ENCODE data around the gene LHPP.

LHPP gene

GRCh38 chr10:124473070-124473469 is 11.4 kb downstream of the LHPP start:
- no peak for DNase-seq

GRCh38 chr10:124474514-124475070 is 13.0 kb downstream of the LHPP start:
- DNase-seq = no peak

DNA sequence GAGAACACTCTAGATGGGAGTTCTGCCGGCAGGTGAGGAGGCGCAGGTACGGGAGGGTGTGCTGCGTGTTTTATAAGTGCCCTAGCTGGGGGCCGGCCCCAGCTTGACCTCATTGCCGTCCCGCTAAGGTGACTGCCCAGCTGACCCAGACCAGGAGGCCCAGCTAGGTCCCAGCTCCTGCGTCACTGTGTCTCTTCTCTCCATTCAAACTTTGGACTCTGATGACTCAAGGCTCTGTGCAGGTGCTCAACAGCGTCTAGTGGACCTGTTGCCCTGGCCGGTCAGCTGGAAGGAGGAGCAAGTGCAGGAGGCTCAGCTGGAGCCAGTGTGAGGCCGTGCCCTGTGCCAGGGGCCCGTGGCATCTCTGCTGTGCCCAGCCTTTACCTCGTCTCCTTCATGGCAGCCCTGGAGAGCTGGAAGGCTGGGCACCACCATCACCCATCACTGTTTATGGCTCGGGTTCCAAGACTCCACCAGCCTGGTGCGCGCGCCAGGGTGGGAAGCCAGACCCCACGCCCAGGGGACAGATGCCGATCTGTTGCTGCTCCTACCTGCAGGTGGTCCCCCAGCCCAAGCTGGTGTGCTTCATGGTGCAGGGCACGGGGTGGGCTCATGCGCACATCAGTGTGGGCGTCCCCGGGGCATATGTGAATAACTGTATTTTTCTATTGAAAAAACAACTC is 14.6 kb downstream of the LHPP start:
- no peak for DNase-seq

DNA sequence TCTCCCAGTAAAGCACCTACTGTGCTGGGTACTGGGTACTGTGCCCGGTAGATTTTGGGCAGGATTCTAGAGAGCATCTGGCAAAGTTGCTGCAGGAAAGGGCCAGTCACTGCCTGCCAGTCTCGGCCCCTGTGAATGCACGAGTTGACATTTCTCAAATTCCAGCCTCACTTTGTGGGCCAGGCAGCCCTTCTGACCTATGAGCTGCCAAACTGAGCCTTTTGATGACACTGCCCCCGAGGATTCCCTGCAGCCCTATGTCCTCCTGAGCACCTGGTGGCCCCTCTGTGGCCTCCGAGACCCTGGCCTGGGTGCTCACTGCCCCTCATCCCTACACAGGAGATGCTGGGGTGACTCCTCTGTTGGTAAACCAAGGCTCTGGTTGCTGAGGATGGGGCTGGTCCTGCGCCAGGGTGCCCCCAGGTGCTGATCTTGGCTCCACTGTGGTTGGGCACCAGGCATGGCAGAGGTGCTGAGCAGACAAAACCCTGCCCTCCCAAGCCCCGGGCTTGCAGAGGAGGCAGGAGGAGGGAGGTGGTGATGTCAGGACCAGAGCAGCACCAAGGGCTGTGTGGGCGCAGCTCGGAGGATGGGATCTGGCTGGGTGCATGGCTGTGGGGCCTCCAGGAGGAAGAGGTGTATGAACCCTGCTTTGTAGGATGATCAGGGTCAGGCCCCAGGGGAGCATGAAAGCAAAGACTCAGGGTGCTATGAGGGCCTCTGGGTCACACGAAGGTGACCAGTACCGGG is 16.2 kb downstream of the LHPP start:
- no peak for DNase-seq

GRCh38 chr10:124478515-124478914 is 16.9 kb downstream of the LHPP start:
- DNase-seq = no peak

DNA sequence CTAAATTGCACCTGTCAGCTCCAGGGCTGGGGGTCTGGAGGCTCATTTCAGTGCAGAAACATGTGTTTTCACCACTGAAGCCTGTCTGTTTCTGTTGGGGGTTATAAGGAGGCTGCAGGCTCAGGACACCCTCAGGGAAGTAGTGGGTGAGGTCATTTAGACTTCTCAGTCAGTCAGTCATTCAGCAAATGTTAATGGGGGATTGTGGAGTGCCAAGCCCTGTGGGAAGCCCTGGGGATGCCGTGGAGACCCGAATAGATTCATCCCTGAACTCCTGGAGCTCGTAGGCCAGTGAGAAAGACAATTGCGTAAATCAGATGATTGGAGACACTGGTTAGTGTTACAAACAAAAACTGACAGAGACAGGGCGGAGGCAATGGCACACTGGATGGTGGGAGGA is 19.2 kb downstream of the LHPP start:
- DNase-seq = no peak

DNA sequence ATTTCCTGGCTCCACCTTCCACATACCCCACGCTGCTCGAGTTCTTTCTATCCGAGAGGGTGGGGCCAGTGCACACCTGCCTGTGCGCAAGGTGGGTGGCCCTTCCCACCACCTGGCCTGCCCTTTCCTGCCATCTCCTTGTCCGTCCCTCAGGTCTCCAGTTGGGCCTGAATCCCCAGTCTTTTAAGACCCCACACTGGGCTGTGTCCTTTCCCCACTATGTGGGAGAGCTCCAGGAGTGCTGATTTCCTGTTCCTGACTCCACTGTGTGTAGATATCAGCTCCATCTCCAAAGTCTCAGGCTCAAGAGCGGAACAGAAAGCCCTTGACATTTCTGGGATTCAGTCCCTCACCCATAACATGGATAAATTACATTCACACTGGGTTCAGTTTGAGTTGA is 20.1 kb downstream of the LHPP start:
- DNase-seq = no peak

DNA sequence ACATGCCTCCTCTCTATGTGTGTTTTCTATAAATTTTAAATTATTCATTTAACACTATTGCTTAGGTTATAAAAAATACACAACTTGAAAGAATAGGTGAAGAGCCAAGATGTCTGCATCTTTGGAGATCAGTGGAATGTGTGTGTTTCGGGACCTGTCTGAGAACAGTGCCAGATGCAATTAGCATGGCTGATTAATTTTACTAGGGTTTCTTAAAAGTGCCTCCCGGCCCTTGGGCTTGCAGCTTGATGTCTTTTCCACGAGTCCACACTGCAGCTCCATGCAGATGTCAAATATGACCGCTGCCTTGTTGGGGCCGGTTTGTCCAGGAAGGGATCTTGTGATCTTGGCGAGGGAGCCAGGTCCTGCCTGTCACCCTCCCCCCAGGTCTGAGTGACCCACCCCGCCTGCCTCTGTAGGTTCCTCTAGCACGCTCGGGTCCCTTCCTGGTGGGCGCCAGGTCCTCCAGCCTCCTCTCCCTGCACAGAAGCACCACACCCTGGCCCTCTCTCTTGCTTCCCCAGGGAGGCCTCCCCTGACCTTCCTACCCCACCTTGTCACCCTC is 20.7 kb downstream of the LHPP start:
- no peak for DNase-seq

DNA sequence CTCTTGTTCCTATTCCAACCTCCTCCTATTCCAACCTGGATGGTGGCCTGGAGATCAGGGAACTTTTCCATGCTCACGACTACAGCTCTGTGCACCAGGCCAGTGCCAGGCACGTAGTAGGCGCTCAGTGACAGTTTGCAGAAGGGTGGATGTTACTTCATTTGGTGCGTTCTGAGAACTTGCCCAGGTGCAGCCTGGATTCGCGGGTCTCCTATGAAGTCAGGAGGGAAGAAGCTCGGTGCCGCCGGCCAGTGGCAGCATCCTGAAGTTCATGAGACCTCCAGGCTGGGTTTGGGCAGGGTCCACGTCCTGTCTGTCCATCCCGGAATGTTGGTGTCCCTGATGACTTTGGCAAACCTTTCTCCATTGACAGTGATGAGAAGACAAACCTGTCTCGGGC is 21.3 kb downstream of the LHPP start:
- DNase-seq = no peak

DNA sequence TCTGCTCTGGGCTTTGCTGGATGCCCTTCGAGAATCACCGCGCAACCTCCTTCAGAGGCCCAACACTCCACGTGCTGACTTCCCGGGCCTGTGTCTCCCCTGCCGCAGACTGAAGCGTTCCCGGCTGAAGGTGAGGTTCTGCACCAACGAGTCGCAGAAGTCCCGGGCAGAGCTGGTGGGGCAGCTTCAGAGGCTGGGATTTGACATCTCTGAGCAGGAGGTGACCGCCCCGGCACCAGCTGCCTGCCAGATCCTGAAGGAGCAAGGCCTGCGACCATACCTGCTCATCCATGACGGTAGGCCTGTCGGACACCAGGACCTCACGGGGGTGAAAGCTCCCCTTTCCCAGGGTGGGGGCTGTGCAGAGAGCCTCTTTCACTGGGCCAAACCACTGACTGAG is 22.4 kb downstream of the LHPP start:
- no peak for DNase-seq

GRCh38 chr10:124484661-124485060 is 23.0 kb downstream of the LHPP start:
- no peak for DNase-seq

DNA sequence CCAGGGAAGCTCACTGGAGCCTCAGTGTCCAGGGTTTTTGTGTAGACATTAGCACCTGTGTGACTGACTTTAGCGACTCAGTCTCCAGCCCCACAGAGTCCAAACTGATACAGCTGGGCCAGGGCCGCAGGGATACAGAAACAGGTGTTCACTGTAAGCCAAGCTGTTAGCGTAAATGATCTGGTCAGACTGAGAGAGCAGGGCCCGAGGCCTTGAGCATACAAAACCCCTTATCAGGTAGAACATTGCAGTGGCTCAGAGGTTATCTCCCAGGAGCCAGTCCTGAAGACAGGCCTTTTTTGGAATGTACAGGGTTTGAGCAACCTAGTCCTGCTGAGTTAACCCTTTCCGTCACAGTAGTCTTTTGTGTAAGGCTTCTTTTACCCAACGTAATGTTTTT is 25.0 kb downstream of the LHPP start:
- DNase-seq = no peak

GRCh38 chr10:124491105-124491504 is 29.5 kb downstream of the LHPP start:
- no peak for DNase-seq

GRCh38 chr10:124492266-124492665 is 30.6 kb downstream of the LHPP start:
- DNase-seq = no peak

DNA sequence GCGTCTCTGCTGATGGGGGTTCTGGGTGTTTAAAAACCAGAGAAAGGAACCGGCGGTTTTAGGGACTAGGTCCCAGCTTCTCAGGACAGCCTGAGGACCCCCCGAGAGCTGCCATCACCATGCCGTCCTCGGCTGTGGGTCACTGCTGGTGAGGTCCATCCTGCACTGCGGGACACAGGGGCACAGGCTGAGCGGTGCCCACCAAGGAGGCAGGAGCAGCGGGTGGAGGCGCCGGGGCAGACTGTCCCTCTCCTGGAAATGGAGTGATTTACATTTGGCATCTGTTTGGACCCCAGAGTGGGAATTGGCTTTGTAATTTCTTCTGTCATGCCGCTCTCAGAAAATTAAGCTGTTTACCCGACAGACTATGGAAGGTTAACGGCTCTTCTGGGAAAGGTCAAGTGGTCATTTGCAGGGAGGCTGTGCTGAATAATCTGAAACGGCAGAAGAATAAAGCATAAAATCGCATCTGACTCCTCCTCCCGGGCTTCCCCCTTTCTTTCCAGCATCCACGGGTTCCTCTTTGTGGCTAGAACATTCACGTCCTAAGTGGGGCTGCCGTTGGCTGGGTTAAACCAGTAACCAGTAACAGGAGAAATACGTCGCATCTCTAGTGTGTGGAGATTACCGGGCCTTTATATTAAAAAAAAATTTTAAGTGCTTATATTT is 31.7 kb downstream of the LHPP start:
- DNase-seq = no peak

DNA sequence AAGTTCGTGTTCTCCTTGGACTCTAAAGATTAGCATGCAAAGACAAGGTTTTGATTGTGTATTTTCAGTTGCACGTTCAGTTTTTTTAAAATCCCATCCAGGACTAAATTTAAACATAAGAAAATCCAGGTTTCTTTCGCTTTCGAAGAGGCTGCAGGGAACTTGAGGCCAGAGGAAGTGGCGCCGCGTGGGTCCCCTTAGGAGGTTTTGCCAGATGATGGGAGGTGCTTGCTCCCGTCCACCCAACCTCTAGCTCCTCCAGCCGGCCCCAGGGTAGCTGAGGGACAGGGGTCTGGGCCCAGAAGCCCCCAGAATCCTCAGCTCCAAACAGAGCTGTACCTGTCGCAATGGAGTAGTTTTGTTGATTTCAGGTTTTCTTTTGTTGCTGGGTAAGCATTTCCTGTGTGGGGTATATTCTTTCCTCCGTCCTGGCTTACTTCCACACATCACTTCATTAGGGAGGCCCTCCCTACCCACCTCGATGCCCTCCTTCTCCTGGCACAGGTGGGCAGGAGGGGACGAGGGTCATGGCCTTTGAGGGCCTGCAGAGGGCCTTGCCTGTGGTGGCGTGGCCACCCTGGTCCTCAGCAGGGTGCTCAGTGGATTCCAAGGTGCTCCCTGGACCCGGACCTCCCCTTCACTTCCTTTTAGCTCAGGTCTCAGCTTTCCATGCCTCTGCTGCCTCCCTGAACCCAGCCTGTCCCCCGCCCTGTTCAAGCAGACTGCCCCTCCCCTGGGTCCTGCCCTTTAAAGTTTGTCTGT is 32.6 kb downstream of the LHPP start:
- no peak for DNase-seq

DNA sequence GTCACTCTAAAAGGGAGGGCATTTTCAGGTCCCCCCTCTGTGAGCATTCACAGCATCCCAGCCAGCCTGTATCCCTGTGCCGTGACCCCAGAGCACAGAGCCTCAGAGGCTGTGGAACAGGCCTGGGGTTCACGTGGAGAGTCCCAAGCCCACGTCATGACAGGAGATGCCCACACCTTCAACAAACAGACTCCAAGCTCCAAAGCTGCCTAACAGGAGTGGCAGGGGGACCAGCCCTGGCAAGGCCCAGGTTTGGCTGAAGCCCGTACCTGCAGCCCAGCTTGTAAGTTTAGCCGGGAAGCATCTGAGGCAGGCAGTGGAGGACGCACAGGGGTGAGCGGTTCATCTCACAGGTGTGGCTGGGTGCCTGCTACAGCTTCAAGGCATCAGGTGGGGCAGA is 33.5 kb downstream of the LHPP start:
- DNase-seq = no peak

GRCh38 chr10:124495725-124496124 is 34.1 kb downstream of the LHPP start:
- no peak for DNase-seq

DNA sequence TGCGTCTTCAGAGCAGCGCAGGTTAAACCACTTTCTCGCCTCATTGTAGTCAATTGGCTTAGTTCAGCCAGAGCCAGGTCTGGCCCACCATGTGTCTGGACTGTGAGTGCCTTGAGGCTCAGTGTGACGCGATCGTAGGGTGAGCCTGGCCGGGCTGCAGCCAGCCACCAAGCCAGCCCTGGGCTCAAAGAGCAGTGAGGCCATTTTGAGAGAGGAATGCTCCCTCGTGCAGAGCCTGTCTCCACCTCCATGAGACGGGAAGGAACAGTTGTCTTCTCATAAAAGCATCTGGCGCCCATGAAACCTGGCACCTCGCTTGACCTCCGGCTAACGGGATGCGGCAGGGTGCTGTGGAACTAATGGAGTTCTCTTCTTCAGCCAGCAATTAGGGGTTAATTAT is 34.5 kb downstream of the LHPP start:
- no peak for DNase-seq

- no peak for DNase-seq
These were observed 35.0 kb downstream of the LHPP start for GRCh38 chr10:124496620-124497019.

DNA sequence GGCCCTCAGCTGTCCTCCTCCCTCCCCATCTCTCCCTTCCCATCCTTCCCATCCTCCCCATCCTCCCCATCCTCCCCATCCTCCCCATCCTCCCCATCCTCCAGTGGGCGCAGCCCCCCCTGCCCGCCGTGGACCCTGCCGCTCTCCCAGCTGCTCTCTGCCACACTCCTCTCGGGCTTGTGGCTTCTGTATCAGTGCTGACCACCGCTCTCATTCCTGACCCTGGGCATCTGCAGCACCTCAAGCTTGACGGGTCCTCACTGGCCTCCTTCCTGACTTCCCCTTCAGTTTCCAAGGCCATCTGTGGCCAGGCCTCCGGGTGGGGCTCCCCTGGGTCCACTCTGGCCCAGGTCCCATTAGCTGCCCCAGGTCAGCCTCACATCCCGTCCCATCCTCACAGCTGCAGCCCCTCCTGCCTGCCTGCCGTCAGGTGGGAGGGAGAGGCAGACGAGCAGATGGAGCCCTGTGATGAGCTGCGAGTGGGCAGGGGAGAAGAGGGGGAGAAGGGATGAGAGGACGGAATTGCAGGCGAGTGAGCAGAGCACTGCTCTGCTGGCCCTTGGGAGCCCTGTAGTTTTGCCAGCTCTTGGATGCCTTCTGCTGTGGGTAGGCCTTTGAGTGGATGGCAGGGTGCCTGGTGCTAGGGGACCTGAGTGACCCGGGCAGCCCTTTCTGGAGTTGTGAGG is 35.7 kb downstream of the LHPP start:
- DNase-seq = no peak

- no peak for DNase-seq
These were observed 36.4 kb downstream of the LHPP start for GRCh38 chr10:124498056-124498455.

Data from activated CD8-positive, alpha-beta memory T cell treated with anti-CD3 and anti-CD28 coated beads, Interleukin-2, amount 50 U/mL, for 4 hours (primary cell).